ENCODE measurements around the gene EXD1.
"Not testable (repeated sequence)": the region's sequence is repeated elsewhere in the genome, so short reads cannot be mapped to it uniquely, and the experiment has no call there.

The EXD1 gene, protein sequence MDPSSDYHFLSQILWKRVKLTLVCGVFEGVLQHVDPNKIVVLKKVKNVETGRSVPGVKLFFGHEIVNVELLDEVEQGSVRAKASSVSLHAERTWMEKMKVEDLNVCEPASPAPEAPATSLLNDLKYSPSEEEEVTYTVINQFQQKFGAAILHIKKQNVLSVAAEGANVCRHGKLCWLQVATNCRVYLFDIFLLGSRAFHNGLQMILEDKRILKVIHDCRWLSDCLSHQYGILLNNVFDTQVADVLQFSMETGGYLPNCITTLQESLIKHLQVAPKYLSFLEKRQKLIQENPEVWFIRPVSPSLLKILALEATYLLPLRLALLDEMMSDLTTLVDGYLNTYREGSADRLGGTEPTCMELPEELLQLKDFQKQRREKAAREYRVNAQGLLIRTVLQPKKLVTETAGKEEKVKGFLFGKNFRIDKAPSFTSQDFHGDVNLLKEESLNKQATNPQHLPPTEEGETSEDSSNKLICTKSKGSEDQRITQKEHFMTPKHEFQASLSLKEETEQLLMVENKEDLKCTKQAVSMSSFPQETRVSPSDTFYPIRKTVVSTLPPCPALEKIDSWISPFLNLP
- total RNA-seq = 0 to 0.31 (median 0.06) reads per million in 4 donors

- DNase-seq = peak; percentile 86 to 98 (median 92)
Observed at GRCh38 chr15:41230650-41231421, at the start of gene EXD1, which contains the start of gene CHP1. Gene EXD1 (minus strand): TSS chr15:41230757. CDS start chr15:41226575, 4,182 bp downstream. Gene CHP1 (plus strand): TSS chr15:41231268. CDS start chr15:41231383, 115 bp downstream.

DNA sequence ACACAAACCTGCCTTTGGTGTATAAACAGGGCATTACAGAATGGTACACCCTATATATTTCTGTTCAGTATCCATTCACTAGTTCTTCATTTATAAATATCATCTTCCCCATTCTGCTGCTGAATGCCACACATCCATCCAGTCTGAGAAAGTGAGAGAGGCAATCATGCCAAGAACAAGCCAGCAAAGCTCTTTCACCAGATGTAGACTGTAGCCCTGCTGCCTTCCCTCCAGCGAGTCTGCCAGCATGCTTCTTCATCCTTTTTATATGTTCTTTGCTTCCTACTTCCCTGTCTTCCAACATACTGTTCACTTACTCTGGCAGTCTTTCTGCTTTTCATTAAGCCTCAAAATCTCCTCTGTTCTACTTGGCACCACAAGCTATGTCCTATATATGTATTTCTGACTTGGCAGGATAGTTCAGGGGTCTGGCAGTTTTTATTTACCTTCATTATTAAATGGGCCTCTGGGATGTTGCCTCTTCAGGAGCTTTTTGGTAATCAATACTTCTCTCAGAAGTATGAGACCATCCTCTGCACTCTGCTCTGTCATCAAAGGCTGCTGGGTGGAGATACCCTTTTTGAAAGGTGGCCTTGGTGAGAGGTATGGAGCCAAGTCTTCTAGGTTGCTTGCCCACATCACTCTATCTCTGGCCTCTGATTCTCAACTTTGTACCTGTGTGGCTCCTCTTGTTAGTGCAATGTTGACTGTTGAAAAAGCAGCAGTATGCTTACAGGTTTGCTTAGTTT is 49.2 kb upstream of the EXD1 start:
- DNase-seq = no peak

DNA sequence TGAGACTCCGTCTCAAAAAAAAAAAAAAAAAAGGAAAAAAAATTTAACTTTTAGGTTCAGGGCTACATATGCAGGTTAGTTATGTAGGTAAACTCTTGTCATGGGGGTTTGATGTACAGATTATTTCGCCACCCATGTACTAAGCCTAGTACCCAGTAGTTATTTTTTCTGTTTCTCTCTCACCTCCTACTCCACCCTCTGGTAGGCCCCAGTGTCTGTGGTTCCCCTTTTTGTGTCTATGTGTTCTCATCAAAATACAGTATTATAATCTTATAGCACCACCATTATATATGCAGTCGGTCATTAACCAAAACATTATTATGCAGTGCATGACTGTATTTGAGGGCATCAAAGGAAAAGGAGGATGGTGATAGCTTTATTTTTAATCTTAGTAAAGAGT is 47.8 kb upstream of the EXD1 start:
- no peak for DNase-seq

- DNase-seq = no peak
Observed at GRCh38 chr15:41276831-41277230, 46.3 kb upstream of the EXD1 start.

DNA sequence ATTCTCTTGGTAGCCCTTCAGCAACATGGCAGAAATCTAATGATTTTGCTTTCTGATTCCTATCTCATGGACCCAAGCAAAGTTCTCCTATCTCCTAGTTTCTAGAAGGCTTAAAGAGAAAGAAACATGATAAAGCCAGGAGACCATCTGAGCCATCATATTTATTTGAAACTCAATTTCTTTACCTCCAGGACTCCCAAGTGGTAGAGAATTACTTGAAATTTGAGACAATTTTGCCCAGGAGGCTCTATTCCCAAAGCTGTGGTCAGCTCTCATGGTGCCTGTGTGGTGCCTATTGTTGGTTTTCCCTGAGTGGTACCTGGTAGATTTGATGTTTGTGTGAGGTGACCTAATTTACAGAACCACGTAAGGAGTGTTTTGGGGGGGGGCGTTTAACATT is 39.3 kb upstream of the EXD1 start:
- DNase-seq = no peak

- DNase-seq = no peak
Observed at GRCh38 chr15:41263891-41264351, 33.4 kb upstream of the EXD1 start.

DNA sequence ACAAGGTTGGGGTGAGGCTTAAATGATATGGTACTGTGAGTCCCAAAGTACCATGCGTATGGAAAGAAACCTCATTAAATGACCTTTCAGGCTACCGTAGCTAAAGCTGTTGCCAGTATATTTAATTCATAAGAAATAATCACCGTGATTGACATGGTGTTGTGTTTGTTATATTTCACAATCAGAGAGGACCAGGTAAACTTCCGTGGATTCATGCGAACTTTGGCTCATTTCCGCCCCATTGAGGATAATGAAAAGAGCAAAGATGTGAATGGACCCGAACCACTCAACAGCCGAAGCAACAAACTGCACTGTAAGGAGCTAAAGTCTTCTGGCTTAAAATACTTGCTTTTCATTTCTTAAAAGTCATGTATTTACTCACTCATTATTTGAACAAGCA is 32.0 kb upstream of the EXD1 start:
- no peak for DNase-seq

DNA sequence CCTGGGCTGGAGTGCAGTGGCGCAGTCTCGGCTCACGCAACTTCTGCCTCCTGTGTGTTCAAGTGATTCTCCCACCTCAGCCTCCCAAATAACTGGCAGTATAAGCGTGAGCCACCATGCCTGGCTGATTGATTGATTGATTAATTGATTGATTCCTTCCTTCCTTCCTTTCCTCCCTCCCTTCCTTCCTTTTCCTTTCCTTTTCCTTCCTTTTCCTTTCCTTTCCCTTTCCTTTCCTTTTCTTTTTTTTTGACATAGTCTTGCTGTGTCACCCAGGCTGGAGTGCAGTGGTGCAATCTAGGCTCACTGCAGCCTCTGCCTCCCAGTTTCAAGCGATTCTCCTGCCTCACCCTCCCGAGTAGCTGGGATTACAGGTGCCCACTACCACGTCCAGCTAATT is 30.4 kb upstream of the EXD1 start:
- DNase-seq = not testable (repeated sequence)

- no peak for DNase-seq
Observed at GRCh38 chr15:41259546-41260189, 29.1 kb upstream of the EXD1 start.

DNA sequence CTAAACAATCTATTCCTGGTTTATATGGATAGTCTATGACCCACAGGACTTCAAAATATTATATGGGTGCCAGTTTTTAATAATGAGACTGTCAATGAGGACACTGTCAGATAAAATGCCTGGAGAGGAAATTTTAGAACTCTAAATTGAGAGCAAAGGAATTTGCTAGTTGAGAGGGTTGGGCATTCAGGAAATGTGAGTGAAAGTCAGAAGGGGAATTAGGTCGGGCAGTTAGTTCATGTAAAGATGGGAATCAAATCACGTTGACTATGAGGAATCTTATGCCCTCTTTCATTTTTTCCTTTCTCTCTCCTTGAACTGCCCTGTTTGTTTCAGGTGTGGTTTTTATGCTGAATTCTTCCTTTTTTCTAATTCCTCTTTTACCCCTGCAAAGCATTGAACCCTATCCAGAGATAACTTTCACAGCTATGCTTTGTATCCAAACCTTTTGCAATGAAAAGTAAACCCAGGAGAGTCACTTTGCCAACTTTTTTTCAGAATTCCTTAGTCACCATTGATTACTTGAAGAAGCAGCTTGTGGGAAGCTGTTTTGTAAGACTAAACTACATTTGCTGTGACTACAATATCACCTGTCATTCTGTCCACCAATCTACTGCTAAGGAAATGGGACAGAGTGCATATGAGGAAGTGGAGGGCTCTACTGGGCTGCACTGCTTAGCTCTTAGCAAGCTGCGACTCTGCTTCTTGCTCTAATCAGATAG is 28.4 kb upstream of the EXD1 start:
- DNase-seq = no peak

DNA sequence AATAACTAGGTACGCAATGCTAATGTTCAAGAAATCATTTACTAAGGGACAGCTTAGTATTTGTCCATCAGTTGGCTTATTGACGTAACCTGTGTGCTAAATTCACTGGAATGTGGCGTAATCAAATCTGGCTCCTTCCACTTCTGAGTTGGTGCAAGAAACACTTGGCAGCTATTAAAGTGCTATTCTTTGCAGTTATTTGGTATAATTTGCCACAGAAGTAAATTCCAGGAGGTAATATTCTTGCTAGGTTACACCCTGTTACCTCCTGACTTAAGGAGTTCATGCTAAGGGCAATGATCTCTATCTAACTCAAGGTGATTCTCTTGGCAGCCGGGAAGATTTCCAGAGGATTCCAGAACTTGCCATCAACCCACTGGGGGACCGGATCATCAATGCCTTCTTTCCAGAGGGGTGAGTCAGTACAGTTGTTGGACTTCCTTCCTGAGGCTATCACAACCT is 26.1 kb upstream of the EXD1 start:
- no peak for DNase-seq

GRCh38 chr15:41256103-41256502 is 25.5 kb upstream of the EXD1 start:
- no peak for DNase-seq

DNA sequence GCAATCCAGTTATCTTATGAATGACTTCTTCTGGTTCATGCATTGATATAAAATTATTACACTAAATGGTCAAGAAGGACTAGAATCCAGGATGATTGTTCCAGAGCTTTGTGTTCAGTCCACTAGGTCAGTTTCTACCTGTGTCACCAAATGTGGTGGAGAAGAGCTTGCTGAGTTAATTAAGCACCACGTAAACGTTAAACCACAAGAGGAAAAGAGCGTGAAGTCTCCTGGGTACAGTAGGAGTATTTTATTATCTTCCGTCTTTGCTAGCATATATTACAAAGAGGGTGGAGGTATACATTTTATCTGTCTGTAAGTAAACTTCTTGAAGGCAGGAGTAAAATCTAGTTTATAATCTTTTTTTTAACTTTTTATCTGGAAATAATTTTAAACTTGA is 24.0 kb upstream of the EXD1 start:
- no peak for DNase-seq

GRCh38 chr15:41251411-41251810 is 20.9 kb upstream of the EXD1 start:
- DNase-seq = no peak

DNA sequence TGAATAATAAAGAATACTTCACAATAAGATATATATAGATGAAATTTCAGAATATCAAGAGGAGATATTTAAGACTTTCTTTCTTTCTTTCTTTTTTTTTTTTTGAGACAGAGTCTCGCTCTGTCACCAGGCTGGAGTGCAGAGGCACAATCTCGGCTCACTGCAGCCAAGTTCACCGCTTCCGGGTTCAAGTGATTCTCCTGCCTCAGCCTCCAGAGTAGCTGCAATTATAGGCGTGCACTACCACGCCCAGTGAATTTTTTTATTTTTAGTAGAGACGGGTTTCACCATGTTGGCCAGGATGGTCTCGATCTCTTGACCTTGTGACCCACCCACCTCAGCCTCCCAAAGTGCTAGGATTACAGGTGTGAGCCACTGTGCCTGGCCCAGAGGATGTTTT is 20.2 kb upstream of the EXD1 start:
- not testable (repeated sequence) for DNase-seq

GRCh38 chr15:41241221-41241964 is 10.8 kb upstream of the EXD1 start:
- DNase-seq = no peak

GRCh38 chr15:41238100-41238499 is 7.5 kb upstream of the EXD1 start:
- no peak for DNase-seq

DNA sequence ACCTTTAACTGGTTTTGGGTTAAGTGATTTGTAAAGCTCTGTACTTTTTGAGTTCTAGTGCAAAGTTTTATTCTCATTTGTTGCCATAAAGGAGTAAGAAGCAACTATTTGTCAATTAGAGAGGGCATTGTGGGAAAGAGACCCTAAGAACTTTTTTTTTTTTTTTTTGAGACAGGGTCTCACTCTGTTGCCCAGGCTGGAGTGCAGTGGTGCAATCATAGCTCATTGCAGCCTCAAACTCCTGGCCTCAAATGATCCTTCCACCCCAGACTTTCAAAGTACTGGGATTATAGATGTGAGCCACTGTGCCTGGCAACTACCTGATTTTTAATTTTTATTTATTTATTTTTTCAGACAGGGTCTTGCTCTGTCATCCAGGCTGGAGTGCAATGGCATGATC is 5.4 kb upstream of the EXD1 start:
- DNase-seq = no peak

- DNase-seq = not testable (repeated sequence)
Observed at GRCh38 chr15:41235228-41235627, 4.7 kb upstream of the EXD1 start.

GRCh38 chr15:41233367-41233771 is 2.8 kb upstream of the EXD1 start:
- DNase-seq = no peak

Data from T-helper 1 cell (primary cell).